ENCODE results near the gene EDRF1. TPM values are rescaled to one million over a fixed set of nuclear protein-coding genes. Genes with fewer than 3 reads are reported as not detected.
"Not testable (repeated sequence)": the region's sequence is repeated elsewhere in the genome, so short reads cannot be mapped to it uniquely, and the experiment has no call there.

The EDRF1 gene
- total RNA-seq, 1 experiment from 2014 or later: 38.1 TPM

DNA sequence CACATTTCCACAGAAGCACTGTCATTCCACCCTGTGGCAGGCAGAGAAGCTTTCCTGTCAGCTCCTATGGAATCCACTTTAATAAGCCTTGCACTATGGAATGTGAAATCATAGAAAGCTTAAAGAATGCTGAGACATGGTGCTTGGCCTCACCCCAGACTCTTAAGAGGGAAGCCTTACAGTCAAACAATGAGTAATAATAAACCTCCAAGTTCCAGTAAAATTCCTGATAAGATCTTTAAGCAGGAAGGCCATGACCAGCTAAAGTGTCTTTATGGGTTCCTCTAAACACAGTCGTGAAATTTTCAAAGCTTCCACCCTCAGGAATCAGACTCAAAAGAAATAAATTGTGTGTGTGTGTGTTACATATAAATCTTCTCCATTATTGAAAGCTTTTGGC is 24.6 kb upstream of the EDRF1 start:
- Histone ChIP-seq H3K4me1 (no peaks in the 10 kb centered on the region), H3K27ac (no peak overlapping the region), H3K36me3 (no peaks in the 10 kb centered on the region), H3K9me3 (replicated peaks) (no peaks in the 10 kb centered on the region), H3K27me3 (no peaks in the 10 kb centered on the region), H3K4me3 (no peak overlapping the region)
- no peak for DNase-seq

DNA sequence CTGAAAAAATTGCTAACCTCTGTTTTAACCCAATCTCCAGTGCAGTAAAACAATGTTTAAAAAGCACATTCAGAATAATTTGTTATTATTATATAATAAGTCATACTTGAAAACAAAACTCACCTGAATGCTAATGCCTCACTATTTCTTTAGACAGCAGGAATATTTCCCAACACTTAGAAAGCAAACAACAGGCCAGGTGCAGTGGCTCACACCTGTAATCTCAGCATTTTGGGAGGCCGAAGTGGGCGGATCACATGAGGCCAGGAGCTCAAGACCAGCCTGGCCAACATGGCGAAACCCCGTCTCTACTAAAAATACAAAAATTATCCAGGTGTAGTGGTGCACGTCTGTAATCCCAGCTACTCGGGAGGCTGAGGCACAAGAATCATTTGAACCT is 22.6 kb upstream of the EDRF1 start:
- H3K4me3 ChIP-seq; DNase-seq; H3K9me3 ChIP-seq (replicated peaks); H3K36me3 ChIP-seq; H3K27me3 ChIP-seq; H3K4me1 ChIP-seq; H3K27ac ChIP-seq: not testable (repeated sequence)

DNA sequence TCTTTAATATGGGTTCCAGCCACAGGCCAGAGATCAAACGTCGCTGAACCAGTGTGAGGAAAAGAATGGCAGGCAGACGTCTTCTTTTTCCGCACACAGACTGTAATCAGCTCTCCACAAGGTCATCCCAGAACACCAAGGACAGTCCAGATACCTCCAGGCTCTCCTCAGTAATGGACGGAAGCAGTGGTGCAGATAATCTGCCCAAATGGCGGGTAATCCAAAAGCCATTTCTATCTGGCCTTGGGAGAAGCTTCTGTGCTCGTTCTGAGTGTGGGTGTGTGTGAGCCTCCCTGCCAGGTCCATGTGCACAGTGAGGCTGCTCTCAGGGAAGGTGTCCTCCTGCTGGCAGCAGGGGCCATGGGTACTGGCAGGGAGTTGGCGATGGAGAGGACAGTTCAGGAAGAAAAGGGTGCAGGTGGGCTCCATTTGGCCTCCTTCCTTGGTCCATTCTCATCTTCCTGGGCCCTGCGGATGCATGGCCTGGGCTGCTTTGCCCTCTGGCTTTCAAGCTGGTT is 21.0 kb upstream of the EDRF1 start:
- Histone ChIP-seq H3K27me3 (no peaks in the 10 kb centered on the region), H3K27ac (no peak overlapping the region), H3K9me3 (replicated peaks) (no peaks in the 10 kb centered on the region), H3K4me1 (no peaks in the 10 kb centered on the region), H3K36me3 (no peaks in the 10 kb centered on the region), H3K4me3 (no peak overlapping the region)
- DNase-seq: no peak

DNA sequence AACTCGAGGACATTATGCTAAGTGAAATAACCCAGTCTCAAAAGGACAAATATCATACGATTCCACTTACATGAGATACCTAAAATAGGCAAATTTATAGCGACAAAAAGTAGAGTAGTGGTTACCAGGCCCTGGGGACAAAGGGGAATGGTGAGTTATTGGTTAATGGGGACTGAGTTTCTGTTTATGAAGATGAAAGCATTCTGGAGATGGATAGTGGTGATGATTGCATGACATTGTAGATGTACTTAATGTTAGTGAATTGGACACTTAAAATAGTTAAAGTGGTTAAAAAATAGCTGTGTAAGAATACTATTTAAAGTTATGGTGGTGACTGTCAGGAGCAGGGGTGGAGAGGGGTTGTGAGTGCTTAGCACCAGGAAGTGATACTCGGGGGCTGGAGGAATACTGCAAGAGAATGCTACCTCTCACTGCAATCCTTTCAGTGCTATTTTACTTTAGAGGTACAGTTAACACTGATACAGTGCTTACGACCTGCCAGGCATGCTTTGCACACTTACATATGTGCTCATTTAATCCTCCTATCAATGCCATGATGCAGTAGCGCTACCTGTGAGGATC is 19.9 kb upstream of the EDRF1 start:
- no peak for DNase-seq
- Histone ChIP-seq H3K4me3 (no peak overlapping the region), H3K36me3 (no peaks in the 10 kb centered on the region), H3K27me3 (no peaks in the 10 kb centered on the region), H3K4me1 (no peaks in the 10 kb centered on the region), H3K27ac (no peak overlapping the region), H3K9me3 (replicated peaks) (no peaks in the 10 kb centered on the region)

DNA sequence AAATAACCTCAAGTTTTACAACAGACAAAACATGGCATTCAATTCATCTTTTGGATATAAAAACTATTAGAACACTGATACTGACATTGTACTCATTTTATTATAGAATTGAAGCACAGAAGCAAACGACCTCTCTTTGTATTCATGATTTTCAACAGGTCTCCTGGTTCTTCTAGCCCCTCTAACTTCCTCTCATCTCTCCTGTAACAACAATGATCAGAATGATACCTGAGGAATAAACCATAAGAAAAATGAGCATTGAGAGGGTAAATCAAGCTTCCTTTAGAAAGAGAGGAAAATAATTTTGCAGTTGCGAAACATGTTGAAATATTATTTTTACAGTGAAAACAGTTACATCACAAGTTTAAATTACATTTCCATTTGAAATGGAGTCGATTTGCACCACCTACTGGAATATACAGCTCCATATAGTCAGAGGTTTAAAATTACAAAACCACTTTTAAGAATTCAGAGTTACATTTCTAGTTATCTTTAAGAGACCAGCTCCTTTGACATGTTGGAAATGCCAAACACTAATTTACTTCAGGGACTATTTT is 19.1 kb upstream of the EDRF1 start:
- H3K9me3 ChIP-seq (replicated peaks): no peaks in the 10 kb centered on the region
- no peak overlapping the region for H3K27ac ChIP-seq
- H3K4me3 ChIP-seq: no peak overlapping the region
- DNase-seq: no peak
- H3K36me3 ChIP-seq: no peaks in the 10 kb centered on the region
- no peaks in the 10 kb centered on the region for H3K4me1 ChIP-seq
- H3K27me3 ChIP-seq: no peaks in the 10 kb centered on the region

DNA sequence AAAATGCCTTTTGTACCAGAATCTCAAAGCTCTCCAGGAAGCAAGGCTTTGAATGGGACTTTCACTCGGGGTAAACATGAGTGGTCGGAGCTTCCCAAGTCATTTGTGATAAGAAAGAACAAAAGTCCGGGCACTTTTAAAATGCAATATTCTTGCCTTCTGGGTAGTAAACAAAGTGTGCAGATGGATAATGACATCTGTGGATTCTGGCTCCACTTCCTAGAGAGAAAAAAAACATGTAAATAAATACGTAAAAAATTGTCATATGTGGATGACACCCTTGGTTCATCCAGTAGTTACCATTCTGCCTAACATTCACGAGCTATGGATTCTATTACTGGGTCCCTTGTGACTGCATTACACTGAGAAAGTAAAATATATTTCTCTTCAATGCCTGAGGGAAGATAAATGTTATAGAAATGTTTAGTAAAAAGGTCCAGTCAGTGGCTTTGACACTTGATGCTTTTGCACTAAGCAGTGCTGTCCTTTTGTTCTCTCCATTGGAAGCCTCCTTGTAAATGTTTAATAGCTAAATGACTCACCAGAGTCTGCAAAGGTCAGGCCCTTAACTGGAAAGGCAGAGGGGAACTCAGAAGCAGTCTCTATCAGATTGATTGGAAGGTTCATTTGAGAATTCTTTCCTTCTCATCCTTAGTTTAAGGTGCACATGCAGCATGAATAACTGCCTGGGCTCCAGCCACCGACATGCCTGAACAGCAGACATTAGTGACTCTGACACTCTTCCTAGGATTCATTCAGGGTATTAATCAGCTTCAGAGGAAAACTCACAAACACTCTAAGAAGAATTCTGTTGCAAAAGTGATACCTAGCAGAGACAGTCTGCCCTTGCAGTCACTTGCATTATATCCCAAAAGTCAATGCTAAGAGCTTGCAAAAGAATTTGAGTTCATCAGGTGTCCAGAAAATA is 11.7 kb upstream of the EDRF1 start:
- Histone ChIP-seq H3K9me3 (replicated peaks) (no peaks in the 10 kb centered on the region), H3K36me3 (no peaks in the 10 kb centered on the region), H3K27me3 (no peaks in the 10 kb centered on the region), H3K27ac (no peak overlapping the region), H3K4me3 (no peak overlapping the region), H3K4me1 (peaks cover 4% of the 10 kb centered on the region; the same call in 1 of the 2 replicates)
- no peak for DNase-seq

DNA sequence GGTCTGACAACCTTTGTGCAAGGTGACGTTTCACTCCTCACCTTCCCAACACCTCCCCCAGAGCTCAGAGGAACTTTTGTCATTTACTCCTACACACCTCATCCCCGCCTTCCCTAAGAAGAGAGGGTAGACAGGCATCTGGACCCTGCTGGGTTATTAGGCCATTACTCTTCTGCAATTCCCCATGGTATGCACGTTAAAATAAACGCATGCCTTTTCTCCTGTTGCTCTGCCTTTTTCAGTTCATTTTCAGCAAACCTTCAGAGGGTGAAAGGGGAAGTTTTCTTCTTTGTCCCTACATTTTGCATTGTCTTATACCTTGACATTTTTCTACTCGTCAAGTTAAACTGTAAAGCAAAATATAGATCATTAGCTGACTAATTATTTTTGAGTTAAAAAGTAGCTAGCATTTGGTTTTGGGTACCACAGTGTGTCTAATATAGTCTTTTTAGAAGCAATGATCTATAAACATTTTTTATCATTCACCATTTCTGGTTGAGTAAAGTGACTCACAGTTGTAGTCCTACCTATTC is 10.5 kb upstream of the EDRF1 start:
- H3K27me3 ChIP-seq: no peaks in the 10 kb centered on the region
- DNase-seq: no peak
- peaks cover 4% of the 10 kb centered on the region; the same call in 1 of the 2 replicates for H3K4me1 ChIP-seq
- no peaks in the 10 kb centered on the region for H3K9me3 ChIP-seq (replicated peaks)
- no peak overlapping the region for H3K27ac ChIP-seq
- H3K4me3 ChIP-seq: no peak overlapping the region
- H3K36me3 ChIP-seq: no peaks in the 10 kb centered on the region

DNA sequence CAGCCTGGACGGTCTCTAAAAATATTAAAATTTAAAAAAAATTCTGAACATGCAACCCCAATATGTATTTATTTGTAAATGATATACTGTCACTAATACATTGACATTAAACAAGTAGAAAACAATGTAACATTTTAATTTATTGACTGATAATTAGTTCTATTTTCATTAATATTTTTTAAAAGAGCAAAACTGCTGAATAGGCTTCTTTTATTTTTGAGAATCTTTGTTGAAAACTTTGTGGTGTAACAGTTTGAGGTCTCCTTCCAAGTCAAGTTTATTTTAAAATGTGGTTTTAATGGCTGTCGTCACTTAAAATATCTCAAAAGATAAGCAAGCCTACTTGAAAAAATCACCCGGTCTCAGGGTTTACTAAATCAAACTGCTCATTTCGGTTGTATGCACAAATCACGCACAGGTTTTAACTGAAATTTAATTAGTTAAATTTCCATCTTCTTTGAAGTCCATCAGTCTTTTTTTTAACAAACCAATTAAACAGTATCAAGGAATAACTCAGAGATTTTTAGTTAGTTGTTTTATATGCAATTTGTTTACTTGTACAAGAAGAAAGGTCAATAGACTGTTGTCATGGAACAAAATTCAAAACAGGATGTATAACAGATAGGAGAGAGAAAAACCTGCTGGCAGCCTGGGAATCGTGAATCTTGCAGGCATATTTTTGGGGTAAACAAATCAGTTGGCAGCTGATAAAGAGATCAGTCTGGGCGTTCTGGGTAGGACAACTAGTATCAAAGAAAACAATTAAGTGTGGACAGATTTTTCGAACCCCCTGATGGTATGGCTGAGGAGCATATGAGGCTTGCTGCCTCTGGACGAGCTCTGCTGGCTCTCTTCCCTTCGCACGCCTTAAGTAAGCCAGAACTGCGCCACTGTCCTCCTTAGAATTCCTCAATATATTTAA is 9.7 kb upstream of the EDRF1 start:
- no peaks in the 10 kb centered on the region for H3K36me3 ChIP-seq
- H3K4me3 ChIP-seq: no peak overlapping the region
- DNase-seq: no peak
- H3K9me3 ChIP-seq (replicated peaks): no peaks in the 10 kb centered on the region
- H3K27me3 ChIP-seq: no peaks in the 10 kb centered on the region
- H3K27ac ChIP-seq: no peak overlapping the region
- H3K4me1 ChIP-seq: peaks cover 4% of the 10 kb centered on the region; the same call in 1 of the 2 replicates

DNA sequence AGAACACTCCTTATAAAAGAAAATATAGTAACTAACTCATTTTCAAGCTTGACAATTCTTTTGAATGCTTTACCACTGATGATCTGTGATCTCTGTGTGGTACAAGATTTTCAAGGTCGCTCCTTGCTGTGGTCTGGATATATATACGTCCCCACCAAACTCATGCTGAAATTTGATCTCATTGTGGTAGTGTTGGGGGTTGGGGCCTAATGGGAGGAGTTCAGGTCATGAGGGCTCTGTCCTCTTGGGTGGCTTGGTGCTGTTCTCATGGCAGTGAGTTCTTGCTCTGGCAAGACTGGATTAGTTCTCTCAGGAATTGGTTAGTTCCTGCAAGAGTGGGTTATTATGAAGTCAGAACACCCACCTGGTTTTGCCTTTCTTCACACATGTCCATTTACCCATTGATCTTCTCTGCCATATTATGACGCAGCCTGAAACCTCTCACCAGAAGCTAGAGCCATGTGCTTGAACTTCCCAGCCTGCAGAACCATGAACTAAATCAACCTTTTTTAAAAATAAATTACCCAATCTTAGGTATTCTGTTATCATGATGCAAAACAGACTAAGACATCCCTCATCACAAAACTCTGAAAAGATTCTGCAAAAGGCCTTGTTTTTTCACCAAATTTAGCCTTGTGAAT is 8.3 kb upstream of the EDRF1 start:
- no peaks in the 10 kb centered on the region for H3K9me3 ChIP-seq (replicated peaks)
- peak in 1 of 2 experiments; percentile 27 for DNase-seq
- no peak overlapping the region for H3K27ac ChIP-seq
- H3K36me3 ChIP-seq: no peaks in the 10 kb centered on the region
- no peak overlapping the region for H3K4me3 ChIP-seq
- peaks cover 4% of the 10 kb centered on the region; the same call in 1 of the 2 replicates for H3K4me1 ChIP-seq
- H3K27me3 ChIP-seq: no peaks in the 10 kb centered on the region

DNA sequence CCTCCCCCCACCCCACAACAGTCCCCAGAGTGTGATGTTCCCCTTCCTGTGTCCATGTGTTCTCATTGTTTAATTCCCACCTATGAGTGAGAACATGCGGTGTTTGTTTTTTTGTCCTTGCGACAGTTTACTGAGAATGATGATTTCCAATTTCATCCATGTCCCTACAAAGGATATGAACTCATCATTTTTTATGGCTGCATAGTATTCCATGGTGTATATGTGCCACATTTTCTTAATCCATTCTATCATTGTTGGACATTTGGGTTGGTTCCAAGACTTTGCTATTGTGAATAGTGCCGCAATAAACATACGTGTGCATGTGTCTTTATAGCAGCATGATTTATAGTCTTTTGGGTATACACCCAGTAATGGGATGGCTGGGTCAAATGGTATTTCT is 4.8 kb upstream of the EDRF1 start:
- H3K27ac ChIP-seq; H3K9me3 ChIP-seq (replicated peaks); H3K4me1 ChIP-seq; H3K27me3 ChIP-seq; H3K36me3 ChIP-seq; DNase-seq; H3K4me3 ChIP-seq: not testable (repeated sequence)

DNA sequence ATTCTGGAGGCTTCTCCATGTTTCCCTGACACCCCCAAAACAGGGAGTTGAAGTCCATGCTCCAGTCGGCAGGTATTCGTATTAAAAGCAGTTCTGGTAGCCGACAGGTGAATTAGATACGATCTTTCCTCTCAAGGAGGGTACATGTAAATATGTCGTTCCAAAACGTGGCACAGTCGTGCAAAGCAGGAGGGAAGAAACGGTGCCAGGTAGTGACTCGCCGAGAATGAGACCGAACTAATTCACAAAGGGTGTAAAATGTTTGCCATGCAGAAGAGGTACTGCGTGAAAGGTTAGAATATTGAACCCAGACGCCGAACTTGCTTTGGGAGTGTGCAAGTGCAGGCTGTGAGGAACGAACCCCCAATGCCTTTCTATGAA is 483 bp downstream of the EDRF1 start:
- Histone ChIP-seq H3K4me1 (no peaks in the 10 kb centered on the region), H3K4me3 (peak overlapping the region; percentile 83), H3K36me3 (peaks cover 37% of the 10 kb centered on the region), H3K27ac (peak overlapping the region; percentile 75), H3K27me3 (no peaks in the 10 kb centered on the region), H3K9me3 (replicated peaks) (no peaks in the 10 kb centered on the region)
- DNase-seq: no peak

DNA sequence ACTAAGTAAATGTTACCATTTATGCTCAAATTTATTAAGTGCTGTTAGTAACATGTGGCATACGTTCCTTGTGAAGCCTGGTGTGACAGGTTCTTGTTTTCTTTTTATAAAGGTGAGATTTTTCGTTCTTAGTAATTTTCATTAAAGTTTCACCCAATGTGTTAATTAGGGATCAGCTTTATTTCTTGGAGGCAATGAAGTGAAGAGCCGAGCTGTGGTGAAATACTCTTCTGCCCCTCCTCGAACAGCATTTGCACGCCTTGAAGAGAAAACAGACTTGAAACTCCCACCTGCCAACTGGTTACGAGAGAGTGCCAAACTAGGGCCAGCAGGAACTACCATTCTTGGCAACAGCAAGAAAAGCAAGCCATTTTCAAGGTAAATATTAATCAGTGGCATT is 1.5 kb downstream of the EDRF1 start:
- H3K9me3 ChIP-seq (replicated peaks): no peaks in the 10 kb centered on the region
- H3K27me3 ChIP-seq: no peaks in the 10 kb centered on the region
- H3K27ac ChIP-seq: no peak overlapping the region
- no peak for DNase-seq
- H3K36me3 ChIP-seq: peaks cover 46% of the 10 kb centered on the region
- H3K4me1 ChIP-seq: no peaks in the 10 kb centered on the region
- no peak overlapping the region for H3K4me3 ChIP-seq

DNA sequence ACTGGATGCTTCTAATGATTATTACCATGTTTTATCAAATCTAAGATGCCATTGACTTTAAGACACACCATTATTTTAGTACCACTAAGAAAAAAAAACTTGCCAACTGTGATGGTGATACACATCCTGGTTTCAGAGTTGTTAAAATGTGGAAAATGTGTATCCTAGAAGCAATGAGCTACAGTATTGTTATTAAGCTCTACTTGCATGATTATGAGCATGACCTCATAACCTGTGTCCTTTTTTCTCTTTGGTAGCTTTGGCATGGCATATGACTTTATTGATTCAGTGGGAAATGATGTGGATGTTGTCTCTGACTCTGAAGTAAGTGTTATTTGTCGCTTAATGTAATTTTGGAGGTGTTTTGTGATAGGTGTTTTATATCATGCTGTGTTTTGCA is 3.3 kb downstream of the EDRF1 start:
- Histone ChIP-seq H3K4me3 (no peak overlapping the region), H3K4me1 (no peaks in the 10 kb centered on the region), H3K27me3 (no peaks in the 10 kb centered on the region), H3K9me3 (replicated peaks) (no peaks in the 10 kb centered on the region), H3K27ac (no peak overlapping the region), H3K36me3 (peaks cover 62% of the 10 kb centered on the region)
- no peak for DNase-seq

DNA sequence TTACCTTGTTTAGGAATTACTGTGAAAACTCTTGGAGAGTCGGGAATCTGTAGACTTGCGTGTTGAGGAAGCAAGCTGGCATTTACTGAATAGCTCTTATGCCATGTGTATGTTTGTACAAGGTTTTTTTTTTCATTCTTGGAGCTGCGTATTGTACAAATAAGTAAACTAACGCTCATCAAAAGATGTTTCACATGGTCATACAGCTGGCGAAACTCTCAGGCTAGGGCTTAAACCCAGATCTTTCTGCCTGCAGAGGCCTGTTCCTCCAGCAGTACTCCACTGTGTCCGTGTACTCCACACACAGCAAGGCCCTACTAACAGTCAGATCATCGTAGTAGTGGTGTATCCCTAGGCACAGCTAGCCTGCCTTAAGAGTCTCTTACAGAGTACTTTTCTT is 7.4 kb downstream of the EDRF1 start:
- no peak for DNase-seq
- H3K9me3 ChIP-seq (replicated peaks): no peaks in the 10 kb centered on the region
- peaks cover 90% of the 10 kb centered on the region for H3K36me3 ChIP-seq
- no peak overlapping the region for H3K27ac ChIP-seq
- no peaks in the 10 kb centered on the region for H3K4me1 ChIP-seq
- no peaks in the 10 kb centered on the region for H3K27me3 ChIP-seq
- H3K4me3 ChIP-seq: no peak overlapping the region

All from SJCRH30 (cell line).